Kidney capillary endothelial cell (primary cell): ENCODE results near the gene PSMD7.
A peak's percentile ranks its signal among the peaks of the same experiment; 100 is the strongest.

Experiments
- DNase-seq: peaks from one replicate; pipeline ENCODE4 v3.0.0-alpha.2; 2018; ENCODE audit warnings: low spot score

The PSMD7 gene

GRCh38 chr16:74296432-74297144, at the start of gene PSMD7:
Gene PSMD7 (plus strand): TSS chr16:74296814. CDS start chr16:74296915, 101 bp downstream.
- DNase-seq, result peak; percentile 85

- no peak for DNase-seq
Observed at GRCh38 chr16:74249254-74249653, 47.4 kb upstream of the PSMD7 start.

- no peak for DNase-seq
Observed at GRCh38 chr16:74249846-74250245, 46.8 kb upstream of the PSMD7 start.

- no peak for DNase-seq
Observed at GRCh38 chr16:74252329-74252728, 44.3 kb upstream of the PSMD7 start.

GRCh38 chr16:74253161-74253938, 43.3 kb upstream of the PSMD7 start:
- DNase-seq, result no peak

- no peak for DNase-seq
Observed at GRCh38 chr16:74257061-74257460, 39.6 kb upstream of the PSMD7 start.

GRCh38 chr16:74261068-74261467, 35.5 kb upstream of the PSMD7 start:
- no peak for DNase-seq

- no peak for DNase-seq
Observed at GRCh38 chr16:74264811-74265210, 31.8 kb upstream of the PSMD7 start.

GRCh38 chr16:74268372-74268782, 28.2 kb upstream of the PSMD7 start:
- no peak for DNase-seq

- no peak for DNase-seq
Observed at GRCh38 chr16:74271872-74272271, 24.7 kb upstream of the PSMD7 start.

- peak; percentile 33 for DNase-seq
Observed at GRCh38 chr16:74275031-74275636, 21.5 kb upstream of the PSMD7 start.

- DNase-seq, result no peak
Observed at GRCh38 chr16:74275711-74276110, 20.9 kb upstream of the PSMD7 start.

- DNase-seq, result no peak
Observed at GRCh38 chr16:74277974-74278373, 18.6 kb upstream of the PSMD7 start.

- no peak for DNase-seq
Observed at GRCh38 chr16:74279266-74279665, 17.3 kb upstream of the PSMD7 start.

GRCh38 chr16:74279805-74280204, 16.8 kb upstream of the PSMD7 start:
- no peak for DNase-seq

- DNase-seq, result no peak
Observed at GRCh38 chr16:74280448-74280847, 16.2 kb upstream of the PSMD7 start.

- DNase-seq, result no peak
Observed at GRCh38 chr16:74281300-74281699, 15.3 kb upstream of the PSMD7 start.

- no peak for DNase-seq
Observed at GRCh38 chr16:74283716-74284115, 12.9 kb upstream of the PSMD7 start.

GRCh38 chr16:74288065-74288464, 8.5 kb upstream of the PSMD7 start:
- DNase-seq, result no peak

- DNase-seq, result no peak
Observed at GRCh38 chr16:74290356-74290755, 6.3 kb upstream of the PSMD7 start.

- no peak for DNase-seq
Observed at GRCh38 chr16:74291176-74291575, 5.4 kb upstream of the PSMD7 start.

- no peak for DNase-seq
Observed at GRCh38 chr16:74291577-74292208, 4.9 kb upstream of the PSMD7 start.

GRCh38 chr16:74296104-74296431, 546 bp upstream of the PSMD7 start:
- DNase-seq, result no peak
